Keratinocyte (primary cell): Measurements from ENCODE around the gene TMEM235.

ENCODE experiments used
- CTCF ChIP-seq, 3 experiments: IDR thresholded peaks in 1 of 3; conservative IDR thresholded peaks in 1 of 3; optimal IDR thresholded peaks in 1 of 3; 2 replicates in 2 of 3; 3 replicates in 1 of 3; pipeline versions ENCODE3 to v1.5.1; 2011; ENCODE audit warnings: low read length in 3 of 3, mild to moderate bottlenecking in 3 of 3, moderate library complexity in 2 of 3, control low read depth in 1 of 3, inconsistent platforms in 1 of 3; ENCODE audit not compliant: insufficient read depth in 2 of 3; ENCODE audit errors: extremely low read depth in 1 of 3
- EZH2 ChIP-seq: IDR thresholded peaks from one replicate; pipeline ENCODE4 v1.6.1; 2012; ENCODE audit warnings: inconsistent platforms, mild to moderate bottlenecking, low read length, moderate library complexity

- no peak for TF ChIP-seq EZH2
- TF ChIP-seq CTCF (optimal IDR thresholded peaks at IDR 0.05 in 1 of 3, IDR thresholded peaks at IDR 0.05 in 1 of 3, conservative IDR thresholded peaks at IDR 0.05 in 1 of 3; ENCODE audit: extremely low read depth in 1 of 3, insufficient read depth in 2 of 3, low read length in 3 of 3): no peak
Observed at GRCh38 chr17:78289004-78289403, 57.6 kb downstream of the TMEM235 start.
